ENCODE measurements around the gene GPR137C. TPM values are rescaled to one million over a fixed set of nuclear protein-coding genes. Genes with fewer than 3 reads are reported as not detected.

GPR137C gene
- total and polyA plus RNA-seq, 2 of the 13 experiments (the other 11 are each of a cell fraction or from before 2014, with no cell fraction given) = 0.34 to 0.51 TPM

GRCh38 chr14:52661314-52661713 is 108.7 kb downstream of the GPR137C start:
- Histone ChIP-seq H4K20me1 (ENCODE audit: insufficient read depth, low read length) (no peaks in the 10 kb centered on the region), H2AFZ (ENCODE audit: low read length) (no peak overlapping the region), H3K9me3 (ENCODE audit: low read length) (no peaks in the 10 kb centered on the region), H3K36me3 (replicated peaks in 1 of 2; ENCODE audit: control insufficient read depth in 1 of 2, insufficient read depth in 2 of 2, low read length in 2 of 2) (peaks cover 11 to 43% of the 10 kb centered on the region in 2 experiments), H3K9ac (ENCODE audit: insufficient read depth, low read depth, low read length) (no peak overlapping the region), H3K27me3 (ENCODE audit: control insufficient read depth in 1 of 2, insufficient read depth in 2 of 2, low read length in 2 of 2) (no peaks in the 10 kb centered on the region), H3K4me2 (ENCODE audit: low read depth, low read length) (no peak overlapping the region), H3K27ac (ENCODE audit: extremely low read length, insufficient read depth, low read length) (no peak overlapping the region), H3K4me1 (ENCODE audit: insufficient read depth, low read length) (no peaks in the 10 kb centered on the region), H3K79me2 (ENCODE audit: insufficient read depth, low read length) (no peaks in the 10 kb centered on the region), H3K4me3 (replicated peaks in 1 of 3; ENCODE audit: insufficient read depth in 1 of 3, low read depth in 2 of 3, low read length in 3 of 3) (no peak overlapping the region)
- POLR2A ChIA-PET = no interaction called here
- in situ Hi-C loops (cut with HindIII; ENCODE audit: extremely low pct_ligation_motif_present, low pct_unique_long_range_greater_than_20kb) = no loop called here
- FAIRE-seq (no peak), DNase-seq (ENCODE audit: low spot score) (no peak), ATAC-seq (no peak)
- 93% methylated on average over 2 of the region's 2 CpGs for WGBS (ENCODE audit: low lambda C conversion rate)
- intact Hi-C loops (cut with micrococcal nuclease; ENCODE audit: unreplicated experiment) = no loop called here
- BruUV-seq (replicated peaks) = no TSS peak
- CTCF ChIA-PET (ENCODE audit: low intra/inter-chr PET ratio, low total read pairs) = no interaction called here
- TF ChIP-seq TBX2 (CRISPR knock-in tag; IDR thresholded peaks at IDR 0.05; ENCODE audit: borderline replicate concordance) = no peak
- TF ChIP-seq TFE3 (CRISPR knock-in tag; IDR thresholded peaks at IDR 0.05) = no peak
- no peak for TF ChIP-seq AHDC1 (CRISPR knock-in tag; IDR thresholded peaks at IDR 0.05; ENCODE audit: borderline replicate concordance)
- no peak for TF ChIP-seq ZBTB10 (CRISPR knock-in tag; IDR thresholded peaks at IDR 0.05; ENCODE audit: borderline replicate concordance)
- TF ChIP-seq ARID2 (CRISPR knock-in tag; IDR thresholded peaks at IDR 0.05; ENCODE audit: borderline replicate concordance) = no peak
- TF ChIP-seq TIGD3 (CRISPR knock-in tag; IDR thresholded peaks at IDR 0.05; ENCODE audit: borderline replicate concordance) = no peak
- no peak for TF ChIP-seq ZNF510 (CRISPR knock-in tag; IDR thresholded peaks at IDR 0.05; ENCODE audit: low read depth)
- no peak for TF ChIP-seq FLYWCH1 (CRISPR knock-in tag; IDR thresholded peaks at IDR 0.05)
- no peak for TF ChIP-seq ZNF225 (CRISPR knock-in tag; IDR thresholded peaks at IDR 0.05)
- TF ChIP-seq CREM (IDR thresholded peaks at IDR 0.05) = no peak
- no peak for TF ChIP-seq CREM (CRISPR knock-in tag; IDR thresholded peaks at IDR 0.05)
- no peak for TF ChIP-seq HHEX (CRISPR knock-in tag; IDR thresholded peaks at IDR 0.05)
- no peak for TF ChIP-seq TAF15 (IDR thresholded peaks at IDR 0.05; ENCODE audit: low read depth, low read length, poor library complexity, severe bottlenecking)
- TF ChIP-seq ZFY (CRISPR knock-in tag; IDR thresholded peaks at IDR 0.05) = no peak

Measured in HepG2 (cell line).